HG03103 (cell line): ENCODE data around the gene CDC42.

Source experiments
- ATAC-seq: cut with Tn5 transposase; IDR thresholded peaks from one replicate; pipeline ENCODE4 v1.9.1; 2021; ENCODE audit warnings: low read depth; ENCODE audit not compliant: unreplicated experiment

CDC42 gene

DNA sequence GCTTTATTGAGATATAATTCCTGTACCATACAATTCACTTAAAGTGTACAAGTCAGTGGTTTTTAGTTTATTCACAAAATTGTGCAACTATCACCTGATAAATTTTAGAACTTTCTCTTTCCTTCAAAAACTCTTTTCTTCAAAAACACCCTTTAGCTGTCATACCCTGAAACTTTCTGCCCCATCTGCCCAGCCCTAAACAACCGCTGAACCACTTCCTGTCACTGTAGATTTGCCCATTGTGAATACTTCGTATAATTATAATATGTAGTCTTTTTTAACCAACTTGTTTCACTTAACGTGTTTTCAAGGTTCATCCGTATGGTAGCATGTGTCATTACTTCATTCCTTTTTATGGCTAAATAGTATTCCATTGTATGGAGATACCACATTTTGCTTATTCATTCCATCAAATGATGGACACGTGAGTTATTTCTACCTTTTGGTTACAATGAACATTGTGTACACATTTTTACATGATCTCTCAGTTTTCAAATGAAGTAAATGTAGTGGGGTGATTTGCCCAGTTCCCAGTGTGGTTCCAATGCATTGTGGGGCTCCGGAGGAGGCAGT is 52.4 kb downstream of the CDC42 start:
- no peak for ATAC-seq

DNA sequence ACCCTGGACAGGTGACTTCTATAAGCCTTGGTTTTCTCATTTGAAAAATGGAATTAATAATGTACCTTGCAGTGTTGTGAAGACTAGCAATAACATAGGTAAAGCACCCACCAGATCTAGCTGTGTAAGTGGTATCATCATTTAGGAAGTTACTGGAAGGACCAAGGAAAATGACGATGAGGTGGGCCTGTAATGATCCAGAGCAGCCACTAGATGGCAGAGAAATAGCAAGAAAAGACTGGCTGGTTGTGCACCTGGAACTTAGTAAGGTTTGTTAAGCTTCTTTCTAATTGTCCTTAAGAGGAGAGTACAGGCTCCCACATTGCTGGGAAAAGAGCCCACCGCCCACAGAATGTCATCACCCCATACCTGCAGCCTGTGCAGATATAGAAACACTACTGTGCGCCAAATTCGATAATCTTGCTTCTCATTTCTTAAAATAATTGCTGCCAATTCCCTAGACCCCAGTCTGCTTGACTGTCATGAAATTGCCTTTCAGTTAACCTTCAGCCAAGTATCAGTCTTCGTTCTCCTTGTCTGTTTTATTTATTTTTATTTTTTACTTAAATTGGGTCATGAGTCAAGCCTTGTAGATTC is 53.2 kb downstream of the CDC42 start:
- no peak for ATAC-seq

DNA sequence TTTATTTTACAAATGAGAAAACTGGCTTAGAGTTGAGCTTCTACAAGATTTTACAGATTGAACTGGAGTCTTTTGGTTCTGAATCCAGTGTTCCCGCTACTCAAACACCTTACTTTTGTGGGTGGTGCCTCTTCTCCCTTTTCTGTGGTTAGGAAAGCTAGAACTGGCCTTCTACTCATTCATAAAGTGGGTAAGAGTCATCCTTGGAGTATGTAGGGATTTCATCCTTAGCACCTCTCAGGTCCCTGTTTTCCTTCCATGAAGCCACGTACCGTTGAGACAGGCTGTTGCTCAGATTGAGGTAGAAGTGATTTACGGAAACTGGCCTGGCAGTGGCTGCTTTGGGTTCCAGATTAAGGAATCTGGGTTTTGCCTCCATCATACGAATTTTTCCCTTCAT is 54.6 kb downstream of the CDC42 start:
- no peak for ATAC-seq

DNA sequence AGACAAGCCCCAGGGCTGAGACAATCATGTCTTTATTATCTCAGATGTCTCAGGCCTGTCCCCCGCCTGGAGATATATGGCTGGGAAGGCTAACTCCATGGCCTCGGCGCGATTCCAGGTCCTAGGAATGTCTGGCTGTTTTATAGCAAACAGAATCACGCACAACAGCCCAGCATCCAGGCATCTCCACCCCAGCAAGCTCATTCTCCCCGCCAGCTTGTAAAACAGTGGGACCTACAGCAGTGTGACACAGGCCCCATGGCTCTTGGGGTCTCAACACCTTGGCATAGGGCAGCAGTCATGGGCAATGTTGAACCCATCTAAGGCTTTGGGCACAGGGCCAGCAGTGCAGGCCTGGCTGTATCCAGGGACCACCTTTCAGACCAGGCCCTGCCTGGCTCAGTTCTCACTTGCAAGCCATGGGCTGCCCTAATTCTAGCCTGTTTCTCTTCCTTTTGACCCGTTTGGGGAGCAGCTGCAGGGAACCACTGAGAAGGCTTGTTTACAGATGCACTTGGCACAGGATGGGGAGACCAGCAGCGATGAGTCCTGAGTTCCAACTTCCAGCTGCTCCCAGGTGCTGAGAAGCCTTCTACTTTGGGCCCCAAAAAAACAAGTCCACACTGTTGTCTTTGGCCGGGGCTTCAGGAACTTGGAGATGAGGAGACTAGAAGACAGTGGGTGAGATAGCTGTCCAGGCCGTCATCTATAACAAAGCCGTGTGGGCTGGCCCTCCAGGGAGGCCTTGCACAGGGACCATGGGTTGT is 56.0 kb downstream of the CDC42 start:
- ATAC-seq, result no peak

DNA sequence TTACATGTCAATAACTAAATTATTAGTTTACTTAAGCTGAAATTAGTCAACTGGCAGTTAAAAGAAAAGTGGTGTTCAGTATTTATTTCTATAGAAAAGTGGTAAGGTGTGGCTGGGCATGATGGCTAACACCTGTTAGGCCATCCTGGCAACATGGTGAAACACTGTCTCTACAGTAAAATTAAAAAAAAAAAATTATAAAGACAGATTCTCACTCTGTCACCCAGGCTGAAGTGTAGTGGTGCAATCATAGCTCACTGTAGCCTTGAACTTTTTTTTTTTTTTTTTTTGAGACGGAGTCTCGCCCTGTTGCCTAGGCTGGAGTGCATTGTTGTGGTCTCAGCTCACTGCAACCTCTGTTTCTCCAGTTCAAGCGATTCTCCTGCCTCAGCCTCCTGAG is 57.5 kb downstream of the CDC42 start:
- ATAC-seq, result no peak

DNA sequence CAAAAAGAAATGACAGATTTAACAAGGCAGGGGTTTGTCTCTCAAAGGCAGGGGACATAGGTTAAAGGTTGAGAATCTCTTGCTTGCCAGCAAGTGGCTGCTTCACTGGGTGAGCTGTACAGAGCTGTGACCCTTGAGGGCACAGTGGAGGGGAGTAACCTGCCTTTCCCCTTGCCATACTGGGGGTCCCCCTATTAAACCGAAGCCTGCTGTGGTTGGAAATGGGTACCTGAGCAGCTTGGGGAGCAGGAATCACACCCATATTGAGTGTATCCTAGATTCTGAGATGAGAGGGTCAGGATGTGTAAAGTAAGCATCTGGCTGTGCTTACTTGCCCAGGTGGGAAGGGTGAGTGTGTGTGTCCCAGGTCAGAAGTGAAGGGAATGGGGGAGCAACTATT is 58.6 kb downstream of the CDC42 start:
- ATAC-seq, result no peak

DNA sequence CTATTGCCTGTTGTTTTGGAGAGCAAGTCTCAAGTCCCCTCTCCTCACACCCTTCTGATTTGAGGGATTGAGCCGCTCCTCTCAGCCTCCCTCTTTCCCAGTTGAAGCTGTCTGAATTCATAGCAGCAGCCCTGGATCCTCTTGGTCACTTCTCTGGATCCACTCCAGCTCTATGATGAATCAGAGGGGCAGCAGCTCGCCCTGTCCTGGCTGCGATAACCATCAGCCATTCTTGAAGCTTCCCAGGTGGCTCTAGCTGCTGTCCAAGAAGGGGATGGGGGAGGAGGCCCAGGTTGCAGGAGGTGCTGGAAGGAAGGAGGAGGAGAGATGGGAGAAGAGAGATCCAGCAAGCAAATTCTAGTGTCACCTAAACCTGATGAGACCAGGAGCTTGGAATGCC is 59.1 kb downstream of the CDC42 start:
- no peak for ATAC-seq

DNA sequence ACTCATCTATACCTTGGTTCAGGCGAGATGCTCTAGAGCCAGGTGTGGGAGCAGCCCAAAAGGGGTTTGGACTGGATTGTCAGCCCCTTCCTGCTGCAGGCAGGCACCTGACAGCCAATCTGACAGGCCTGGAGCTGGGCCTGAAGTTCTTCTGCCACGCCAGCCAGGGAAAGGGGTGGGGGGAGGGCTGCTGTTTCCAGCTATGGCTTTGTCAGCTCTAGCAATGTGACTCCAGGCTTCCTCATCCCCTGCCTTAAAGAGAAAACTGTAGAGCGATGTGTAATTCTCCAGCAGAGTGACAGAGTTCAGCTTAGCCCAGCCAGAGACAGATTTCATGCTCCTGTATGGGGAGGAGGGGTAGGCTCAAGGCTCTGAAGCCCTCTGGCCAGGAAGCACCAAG is 60.0 kb downstream of the CDC42 start:
- no peak for ATAC-seq

DNA sequence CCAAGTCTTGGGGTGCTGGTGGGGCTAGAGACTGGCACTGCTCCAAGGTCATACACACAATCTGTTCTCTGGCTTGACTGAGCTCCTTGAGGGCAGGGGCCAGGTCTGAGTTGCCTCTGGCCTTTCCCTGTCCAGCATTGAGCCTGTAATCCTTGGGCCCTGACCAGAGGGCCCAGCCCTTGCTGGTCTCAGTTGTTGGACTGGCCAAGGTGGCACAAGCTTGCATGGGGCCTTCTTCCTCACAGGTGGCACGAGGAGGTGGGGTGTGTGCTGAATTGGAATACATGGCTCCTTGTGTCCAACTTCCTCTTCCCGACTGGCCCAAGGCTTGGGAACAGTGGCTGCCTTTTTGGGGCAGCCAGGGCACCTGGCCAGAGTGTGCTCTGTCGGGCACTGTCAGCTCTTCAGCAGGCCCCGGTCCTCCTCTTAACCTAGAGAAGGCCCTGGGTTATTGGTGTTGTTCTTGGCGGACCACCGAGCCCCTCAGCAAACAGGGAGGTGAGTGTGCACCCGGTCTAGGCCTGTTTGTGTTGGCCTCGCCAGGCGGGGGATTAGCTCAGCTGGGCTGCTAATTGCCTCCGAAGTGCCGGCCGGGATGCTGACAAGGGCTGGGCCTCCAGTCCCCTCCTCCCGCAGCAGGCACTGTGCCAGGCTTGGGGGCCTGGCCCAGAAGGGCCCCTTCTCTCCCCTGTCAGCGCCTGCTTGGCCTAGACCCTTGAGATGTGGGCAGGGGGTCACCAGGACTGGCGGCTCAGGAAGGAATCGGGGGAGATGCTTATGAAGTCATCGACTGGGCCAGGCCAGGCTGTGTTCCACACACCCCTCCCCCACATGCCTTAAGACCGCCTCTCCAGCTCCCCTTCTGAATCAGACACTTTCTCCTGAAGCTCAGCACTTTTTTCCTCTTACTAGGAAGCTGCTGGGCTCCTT is 61.8 kb downstream of the CDC42 start:
- no peak for ATAC-seq

DNA sequence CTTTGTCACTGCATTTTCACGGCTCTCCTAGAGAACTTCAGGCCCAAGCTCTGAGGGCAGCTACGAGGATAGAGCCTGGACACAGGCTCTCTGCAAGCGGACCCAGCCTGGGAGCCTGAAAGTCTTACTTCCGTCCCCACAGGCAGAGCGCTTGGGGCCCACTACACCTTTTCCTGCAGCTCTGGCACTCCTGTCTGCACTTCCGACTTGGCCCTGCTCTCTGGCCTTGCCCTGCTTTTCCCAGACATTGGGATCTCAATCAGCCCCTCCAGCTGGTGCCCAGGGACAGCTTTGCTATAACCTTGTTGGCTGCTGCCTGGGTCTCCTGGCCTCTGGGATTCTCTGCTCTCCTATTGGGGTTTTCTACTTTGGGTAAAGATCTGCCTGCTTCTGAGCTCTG is 62.8 kb downstream of the CDC42 start:
- no peak for ATAC-seq

DNA sequence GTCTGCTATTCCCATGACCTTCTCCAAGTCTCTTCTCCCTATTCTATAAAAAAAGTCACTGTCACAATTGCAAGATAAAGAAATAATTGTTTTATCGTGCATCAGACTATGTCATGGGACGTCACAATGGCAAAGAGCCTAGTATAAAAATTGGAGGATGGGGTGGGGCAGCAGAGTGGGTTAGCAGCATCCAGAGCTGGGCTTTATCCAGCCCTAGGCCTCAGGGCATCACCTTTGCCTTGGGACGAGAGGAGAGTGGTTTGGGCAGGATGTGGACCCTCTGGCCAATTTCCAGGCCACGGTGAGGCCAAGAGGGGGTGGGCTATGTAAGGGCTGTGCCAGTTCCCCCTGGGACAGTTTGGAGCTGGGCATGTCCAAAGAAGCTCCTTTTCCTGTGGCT is 64.7 kb downstream of the CDC42 start:
- ATAC-seq, result no peak

DNA sequence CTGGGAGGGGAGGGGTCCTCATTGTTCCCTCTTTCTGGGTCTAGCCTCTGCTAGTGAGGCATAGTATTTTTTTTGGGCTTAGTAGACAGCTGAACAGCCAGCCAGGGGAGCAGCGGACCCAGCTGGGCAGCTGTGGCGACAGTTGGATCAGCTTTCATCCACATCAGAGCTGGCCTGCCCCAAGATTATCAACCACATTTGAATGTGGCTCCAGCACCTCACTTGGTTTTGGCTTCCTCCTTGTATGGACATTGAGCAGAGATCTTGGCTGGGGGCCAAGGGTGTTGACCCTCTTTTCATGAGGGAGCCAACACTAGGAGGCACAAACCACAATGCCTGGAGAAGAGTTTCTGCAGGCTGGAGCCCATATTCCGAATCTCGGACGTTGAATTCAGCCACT is 65.3 kb downstream of the CDC42 start:
- ATAC-seq, result no peak

DNA sequence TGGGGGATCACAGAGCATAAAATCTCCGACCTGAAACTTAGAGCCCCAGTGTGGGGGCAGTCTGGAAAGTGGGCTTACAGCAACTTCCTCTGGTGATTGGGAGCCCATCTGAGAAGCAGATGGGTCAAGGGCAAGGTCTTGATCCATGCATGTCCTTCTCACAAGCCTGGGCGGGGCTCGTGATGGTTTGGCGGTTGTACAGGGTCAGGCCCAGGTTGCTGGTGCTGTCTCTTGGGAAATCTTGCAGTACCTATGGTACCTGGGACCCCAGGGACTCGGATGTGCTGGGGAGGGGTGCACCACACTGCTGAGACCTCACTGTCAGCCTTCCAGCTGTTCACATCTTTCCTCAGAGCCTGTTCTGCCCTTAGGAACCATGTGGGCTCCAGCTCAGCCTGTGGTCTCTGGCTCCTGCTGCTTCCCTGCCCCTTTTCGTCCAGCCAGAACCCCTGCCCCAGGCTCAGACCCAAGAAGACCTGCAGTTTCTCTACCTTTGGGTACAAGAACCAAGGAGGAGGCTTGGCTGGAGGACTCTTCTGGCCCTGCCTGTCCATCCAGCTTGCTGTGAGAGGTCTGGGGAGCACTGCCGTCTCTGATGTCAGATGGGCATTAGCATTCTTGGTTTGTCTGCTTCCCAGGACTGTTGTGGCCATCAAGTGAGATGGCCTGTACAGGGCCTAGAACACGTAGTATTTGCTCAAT is 65.9 kb downstream of the CDC42 start:
- no peak for ATAC-seq

DNA sequence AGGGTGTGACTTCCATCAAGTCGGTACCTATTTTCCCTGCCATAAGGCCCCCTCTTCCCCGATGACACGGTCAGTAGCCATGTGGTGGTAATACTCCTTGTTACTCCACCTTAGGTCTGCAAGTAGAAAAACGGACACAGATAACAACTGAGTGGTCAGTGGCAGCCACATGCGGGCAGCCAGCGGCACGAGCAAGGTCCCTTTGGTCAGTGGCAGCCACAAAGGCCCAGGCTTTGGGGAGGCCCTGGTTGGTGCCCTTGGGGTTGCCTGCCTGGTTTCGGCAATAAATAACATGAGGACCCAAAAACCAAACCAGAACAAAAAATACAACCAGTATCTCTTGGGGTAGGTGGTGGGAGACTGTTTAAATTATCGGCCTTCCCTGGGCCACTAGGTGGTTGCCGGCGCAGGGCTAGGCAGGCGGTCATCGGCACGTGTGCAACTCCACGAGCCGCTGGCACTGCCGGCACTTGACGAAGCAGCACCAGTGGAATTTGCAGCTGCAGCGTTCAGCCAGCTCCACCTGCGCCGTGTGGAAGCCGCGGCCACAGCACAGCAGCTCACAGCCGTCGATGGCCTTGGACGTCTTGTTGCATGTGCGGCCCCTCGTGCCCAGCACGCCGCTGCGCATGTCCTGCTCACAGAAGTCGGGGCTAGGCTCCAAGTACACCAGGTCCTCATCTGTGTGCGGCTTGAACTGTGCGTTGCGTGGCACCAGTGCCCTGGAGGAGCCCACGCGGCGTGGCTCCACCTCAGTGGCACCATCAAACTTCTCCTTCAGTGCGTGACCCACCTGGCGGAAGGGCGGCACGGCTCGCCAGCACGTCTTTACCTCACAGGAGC is 67.3 kb downstream of the CDC42 start:
- ATAC-seq, result no peak

DNA sequence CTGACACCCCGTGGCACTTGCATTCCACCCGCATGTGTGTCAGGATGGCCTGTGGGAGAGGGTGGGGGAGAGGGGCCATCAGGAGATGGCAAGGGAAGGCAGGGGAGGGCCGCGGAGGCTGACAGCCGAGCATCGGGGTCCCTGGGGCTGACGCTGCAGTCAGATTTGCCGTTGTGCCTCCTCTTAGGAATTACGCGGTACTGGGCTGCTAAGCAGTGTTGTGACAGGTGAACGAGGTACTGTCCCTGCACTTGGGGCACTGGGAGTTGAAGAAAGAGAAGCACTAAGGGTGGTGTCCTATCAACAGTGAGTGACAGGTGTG is 67.9 kb downstream of the CDC42 start:
- no peak for ATAC-seq

DNA sequence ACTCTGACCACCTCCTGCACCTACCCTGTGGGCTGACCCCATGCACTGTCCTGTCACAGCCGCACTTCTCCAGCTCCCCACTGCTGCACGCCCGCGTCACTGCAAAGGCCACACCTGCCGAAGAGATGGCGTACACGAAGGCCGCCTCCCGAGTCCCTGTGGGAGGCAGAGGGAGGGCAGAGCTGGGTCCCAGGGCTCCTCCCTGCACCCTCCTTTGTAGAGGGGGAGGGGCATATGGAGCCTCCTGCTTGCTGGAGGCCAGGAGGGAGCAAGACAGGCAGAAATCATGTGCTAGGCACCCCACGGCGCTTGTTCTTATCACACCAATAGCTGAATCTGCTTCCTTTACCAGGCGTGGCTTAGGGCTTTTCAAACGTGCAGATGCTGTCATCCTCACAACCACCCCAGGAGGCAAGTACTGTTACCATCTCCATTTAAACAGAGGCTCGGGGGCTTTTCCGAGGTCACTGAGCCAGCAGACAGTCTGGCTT is 69.0 kb downstream of the CDC42 start:
- ATAC-seq, result no peak

DNA sequence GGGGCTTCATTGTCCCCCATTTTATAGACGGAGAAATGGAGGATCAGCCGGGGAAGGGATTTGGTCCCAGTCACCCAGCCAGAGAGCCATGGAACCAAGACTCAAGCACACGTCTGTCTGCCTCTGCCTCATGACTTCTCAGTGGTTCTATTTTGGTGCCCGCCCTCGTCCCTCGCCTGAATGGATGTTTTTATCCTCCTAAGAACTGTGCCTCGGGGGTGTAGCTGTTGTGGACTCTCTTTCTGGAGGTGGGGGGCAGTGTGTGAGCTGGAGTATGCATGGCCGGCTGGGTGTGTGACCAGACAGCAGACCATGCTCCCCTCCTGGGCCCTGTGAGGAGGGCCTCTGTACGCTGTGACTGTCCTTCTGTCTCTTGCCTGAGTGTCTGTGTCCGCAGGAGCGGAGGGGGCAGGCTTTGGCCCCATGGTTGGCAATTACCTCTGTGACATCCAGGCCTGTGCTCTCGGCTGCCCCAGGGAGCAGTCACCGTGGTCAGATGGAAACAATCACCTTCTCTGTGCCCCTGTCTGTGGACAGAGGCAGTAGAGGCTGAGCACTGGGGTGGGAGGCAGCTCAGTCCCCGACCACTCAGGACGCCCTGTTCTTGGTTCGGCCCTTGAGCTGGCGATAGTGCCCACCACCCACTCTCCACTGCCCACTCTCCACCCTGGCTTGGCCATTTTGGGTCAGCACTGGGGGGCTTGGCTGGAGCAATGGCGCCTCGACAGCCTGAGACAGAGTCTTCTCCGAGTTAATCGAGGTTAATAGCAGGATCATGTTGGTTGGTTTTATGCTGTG is 70.0 kb downstream of the CDC42 start:
- ATAC-seq, result no peak

DNA sequence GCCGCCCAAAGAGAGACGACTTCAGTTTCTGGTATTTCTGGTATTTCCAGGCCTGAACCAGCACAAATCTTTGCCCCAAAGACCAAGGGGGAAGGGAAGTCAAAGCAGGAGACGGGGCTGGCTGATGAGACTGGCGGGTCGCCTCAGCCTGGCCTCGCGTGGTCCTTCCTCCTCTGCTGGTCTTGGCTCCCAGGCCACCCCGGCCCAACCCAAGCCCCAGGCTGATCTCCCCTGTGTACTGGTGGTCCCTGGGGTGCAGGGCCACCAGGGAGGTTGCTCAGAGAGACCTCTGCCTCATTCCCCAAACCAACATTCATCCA is 70.5 kb downstream of the CDC42 start:
- no peak for ATAC-seq

DNA sequence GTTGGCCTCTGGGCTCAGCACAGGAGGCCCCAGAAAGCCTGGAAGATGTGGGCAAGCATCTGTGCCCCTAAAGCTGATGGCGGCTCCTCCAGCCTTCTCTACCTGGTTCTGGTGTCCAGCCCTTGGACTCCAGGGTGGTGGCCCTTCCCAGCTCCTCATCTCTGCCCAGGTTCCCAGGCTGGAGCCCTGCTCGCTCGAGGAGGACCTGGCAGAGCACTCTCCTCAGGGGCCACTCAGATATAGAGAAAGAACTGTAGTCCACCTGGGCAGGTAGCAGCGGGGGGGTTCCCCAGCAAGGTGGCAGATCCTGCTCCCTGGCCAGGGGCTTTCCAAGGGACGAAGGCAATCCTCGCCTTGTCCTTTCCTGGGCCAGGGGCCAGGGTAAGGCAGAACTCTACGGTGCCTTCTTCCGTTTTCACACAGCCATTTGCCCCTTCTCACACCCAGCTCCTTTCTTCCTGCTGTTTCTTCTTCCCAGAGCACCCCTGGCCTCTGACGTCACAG is 71.4 kb downstream of the CDC42 start:
- ATAC-seq, result no peak
